Left lung (tissue), 10 donors: Measurements from ENCODE around the gene AIF1. TPM values are rescaled to one million over a fixed set of nuclear protein-coding genes. Genes with fewer than 3 reads are reported as not detected.

Experiments used
- ATAC-seq: fragments of 200-7000 bp; cut with Tn5 transposase; one replicate; pipeline ENCODE4 v1.9.1; 2020; ENCODE audit warnings: moderate library complexity
- DNase-seq, 4 donors: peaks; one replicate each; pipeline ENCODE4 v3.0.0-alpha.2; 2013 to 2020
- H3K27ac ChIP-seq, 2 donors: fragments of 200-600 bp; sonication (generic) in 1 of 2; one replicate each; pipeline versions ENCODE4 v1.5.0 to v1.8.0; 2020 to 2021
- H3K27me3 ChIP-seq, 2 donors: fragments of 200-600 bp; sonication (generic) in 1 of 2; one replicate each; pipeline versions ENCODE4 v1.5.0 to v1.8.0; 2020 to 2021
- H3K36me3 ChIP-seq, 2 donors: fragments of 200-600 bp; sonication (generic) in 1 of 2; one replicate each; pipeline versions ENCODE4 v1.5.0 to v1.8.0; 2020 to 2021
- H3K4me1 ChIP-seq, 2 donors: fragments of 200-600 bp; one replicate each; pipeline ENCODE4 v1.8.0; 2021
- H3K4me3 ChIP-seq, 2 donors: fragments of 200-600 bp; sonication (generic) in 1 of 2; one replicate each; pipeline versions ENCODE4 v1.5.0 to v1.8.0; 2020 to 2021; ENCODE audit warnings: mild to moderate bottlenecking in 1 of 2
- H3K9me3 ChIP-seq, 2 donors: fragments of 200-600 bp; sonication (generic) in 1 of 2; one replicate each; pipeline versions ENCODE4 v1.5.0 to v1.8.0; 2020 to 2021
- intact Hi-C, 2 donors: fragments of 100-400 bp; cut with DNase I; formaldehyde crosslinking; loops; one replicate each; pipeline versions ENCODE4 v1.11.2 to v1.14.2; 2022
- microRNA-seq, 2 donors: library from miRNA; unstranded; fragments of <30 nt; microRNA quantifications; one replicate each; pipeline ENCODE4, GENCODE V29; 2019
- polyA plus RNA-seq, 6 donors: library from polyadenylated mRNA; unstranded; fragments of 120-200 nt; gene quantifications; one replicate each; pipeline ENCODE4 v1.2.1, GENCODE V29; 2013; ENCODE audit not compliant: insufficient read length in 6 of 6
- total RNA-seq, 2 donors: library from RNA; stranded (reverse); fragmentation: NEBNext Ultra II Directional; extraction: Animal tissue kit (Norgen Biotek cat#: 25700); gene quantifications; one replicate each; pipeline ENCODE4 v1.2.1, GENCODE V29; 2021
- TF ChIP-seq, protein P1 (sequence below), 2 donors: fragments of 200-600 bp; sonication (generic) in 1 of 2; IDR thresholded peaks; one replicate each; pipeline versions ENCODE4 v1.5.0 to v1.8.0; 2021; ENCODE audit warnings: antibody characterized with exemption in 2 of 2
- donor health status: DM: no; HTN: yes; CAD: no.
- donor health status: DM: no; HTN: no; CAD: no.

Gene AIF1
- total and polyA plus RNA-seq, 8 donors = 17.9 to 96.4 (median 22.3) TPM

DNA sequence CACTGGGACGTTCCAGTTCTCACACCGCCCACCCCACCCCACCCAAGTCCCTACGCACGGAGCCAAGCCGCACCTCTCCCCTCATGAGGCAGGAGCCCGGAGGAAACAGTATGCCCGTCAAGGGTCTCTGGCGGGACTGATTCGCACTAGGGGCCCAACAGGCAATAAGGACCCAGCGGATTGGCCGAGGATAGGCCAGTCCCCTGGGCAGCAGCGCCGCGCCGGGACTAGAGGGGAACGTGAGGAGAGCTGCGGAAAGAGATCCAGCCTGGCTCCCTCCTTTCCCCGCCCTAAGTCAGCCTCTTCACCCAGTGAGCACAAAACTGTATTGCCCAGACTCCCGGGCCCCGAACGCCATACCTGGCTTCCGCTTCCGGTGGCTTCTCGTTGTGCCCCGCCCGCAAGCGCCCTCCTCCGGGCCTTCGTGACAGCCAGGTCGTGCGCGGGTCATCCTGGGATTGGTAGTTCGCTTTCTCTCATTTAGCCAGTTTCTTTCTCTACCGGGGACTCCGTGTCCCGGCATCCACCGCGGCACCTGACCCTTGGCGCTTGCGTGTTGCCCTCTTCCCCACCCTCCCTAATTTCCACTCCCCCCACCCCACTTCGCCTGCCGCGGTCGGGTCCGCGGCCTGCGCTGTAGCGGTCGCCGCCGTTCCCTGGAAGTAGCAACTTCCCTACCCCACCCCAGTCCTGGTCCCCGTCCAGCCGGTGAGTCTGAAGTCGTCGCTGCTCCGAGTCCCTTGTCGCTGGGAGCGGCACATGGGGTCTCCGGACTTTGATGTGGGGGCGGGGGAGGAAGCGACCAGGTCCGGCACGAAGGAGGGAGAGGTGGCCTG lies 50.7 kb downstream of the AIF1 start, which contains the start of gene CSNK2B:
CSNK2B (plus strand) TSS at position 580 of the 836 bp plus-strand sequence. CDS start 752 bp downstream, outside the sequence.
- Histone ChIP-seq H3K27me3 (no peaks in the 10 kb centered on the region), H3K4me3 (peak within 1 kb of the TSS; percentile 57 to 66), H3K36me3 (peaks cover 0 to 62% of the 10 kb centered on the region in 2 donors), H3K4me1 (peaks cover 19 to 58% of the 10 kb centered on the region in 2 donors), H3K9me3 (no peaks in the 10 kb centered on the region), H3K27ac (peak within 1 kb of the TSS; percentile 93 to 94)
- ATAC-seq = peak; percentile 93
- peak; percentile 97 to 99 (median 98) for DNase-seq
- intact Hi-C loops = no loop called here
- TF ChIP-seq, protein P1, sequence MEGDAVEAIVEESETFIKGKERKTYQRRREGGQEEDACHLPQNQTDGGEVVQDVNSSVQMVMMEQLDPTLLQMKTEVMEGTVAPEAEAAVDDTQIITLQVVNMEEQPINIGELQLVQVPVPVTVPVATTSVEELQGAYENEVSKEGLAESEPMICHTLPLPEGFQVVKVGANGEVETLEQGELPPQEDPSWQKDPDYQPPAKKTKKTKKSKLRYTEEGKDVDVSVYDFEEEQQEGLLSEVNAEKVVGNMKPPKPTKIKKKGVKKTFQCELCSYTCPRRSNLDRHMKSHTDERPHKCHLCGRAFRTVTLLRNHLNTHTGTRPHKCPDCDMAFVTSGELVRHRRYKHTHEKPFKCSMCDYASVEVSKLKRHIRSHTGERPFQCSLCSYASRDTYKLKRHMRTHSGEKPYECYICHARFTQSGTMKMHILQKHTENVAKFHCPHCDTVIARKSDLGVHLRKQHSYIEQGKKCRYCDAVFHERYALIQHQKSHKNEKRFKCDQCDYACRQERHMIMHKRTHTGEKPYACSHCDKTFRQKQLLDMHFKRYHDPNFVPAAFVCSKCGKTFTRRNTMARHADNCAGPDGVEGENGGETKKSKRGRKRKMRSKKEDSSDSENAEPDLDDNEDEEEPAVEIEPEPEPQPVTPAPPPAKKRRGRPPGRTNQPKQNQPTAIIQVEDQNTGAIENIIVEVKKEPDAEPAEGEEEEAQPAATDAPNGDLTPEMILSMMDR (IDR thresholded peaks at IDR 0.05) = peak in 1 of 2 donors; percentile 26

DNA sequence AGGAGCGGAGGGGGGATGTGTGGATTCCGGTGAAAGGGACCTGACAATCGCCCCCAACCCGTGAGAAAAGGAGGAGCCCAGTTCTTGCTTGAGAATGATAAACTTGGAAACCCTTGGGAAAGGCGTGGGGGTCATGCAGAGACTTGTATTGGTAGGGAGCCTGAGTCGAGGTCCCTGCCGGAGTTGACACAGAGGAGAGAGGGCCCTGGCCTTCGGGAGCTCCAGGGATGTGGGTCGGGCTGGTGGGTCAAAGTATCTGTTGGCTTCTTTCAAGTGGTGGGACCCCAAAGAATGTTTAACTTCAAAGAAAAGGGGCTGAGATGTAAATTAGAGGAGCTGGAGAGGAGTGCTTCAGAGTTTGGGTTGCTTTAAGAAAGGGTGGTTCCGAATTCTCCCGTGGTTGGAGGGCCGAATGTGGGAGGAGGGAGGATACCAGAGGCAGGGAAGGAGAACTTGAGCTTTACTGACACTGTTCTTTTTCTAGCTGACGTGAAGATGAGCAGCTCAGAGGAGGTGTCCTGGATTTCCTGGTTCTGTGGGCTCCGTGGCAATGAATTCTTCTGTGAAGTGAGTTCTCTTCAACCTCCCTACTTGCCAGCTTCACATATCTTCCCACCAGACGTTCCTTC lies 51.4 kb downstream of the AIF1 start:
- intact Hi-C loops = no loop called here
- Histone ChIP-seq H3K36me3 (peaks cover 0 to 69% of the 10 kb centered on the region in 2 donors), H3K27me3 (no peaks in the 10 kb centered on the region), H3K4me3 (peak overlapping the region; percentile 57 to 66), H3K27ac (peak overlapping the region; percentile 93 to 94), H3K4me1 (peaks cover 19 to 51% of the 10 kb centered on the region in 2 donors), H3K9me3 (no peaks in the 10 kb centered on the region)
- DNase-seq (no peak), ATAC-seq (no peak)
- TF ChIP-seq, protein P1 (IDR thresholded peaks at IDR 0.05) = no peak

Small RNAs within 50 kb of the gene (microRNA-seq; reads per million reads assigned to microRNA genes)
- 0 to 0.14 reads per million in 2 donors for gene MIR6832

Other genes starting within 250 kb of the AIF1 start
Only the 30 nearest of the 35 such genes appear.
- gene MICB, start 117.1 kb upstream of the AIF1 start, total RNA-seq = 10 to 100 TPM; 11.2 to 11.3 TPM
- gene MICB, start 117.1 kb upstream of the AIF1 start, polyA plus RNA-seq = 1 to 10 TPM in 5 of 6 donors, under 1 TPM in 1; 0.80 to 4.1 (median 2.0) TPM
- not detected for gene MCCD1, start 86.3 kb upstream of the AIF1 start, total RNA-seq
- under 1 TPM in 3 of 6 donors, not detected in 3; 0.23 to 0.27 (median 0.24) TPM for gene MCCD1, start 86.3 kb upstream of the AIF1 start, polyA plus RNA-seq
- 100 to 1,000 TPM; 201 to 319 TPM for gene DDX39B, start 73.2 kb upstream of the AIF1 start, total RNA-seq
- 100 to 1,000 TPM; 595 to 685 (median 609) TPM for gene DDX39B, start 73.2 kb upstream of the AIF1 start, polyA plus RNA-seq
- gene ATP6V1G2, start 68.6 kb upstream of the AIF1 start, total RNA-seq = 1 to 10 TPM; 1.0 to 1.6 TPM
- gene ATP6V1G2, start 68.6 kb upstream of the AIF1 start, polyA plus RNA-seq = 1 to 10 TPM; 2.8 to 6.3 (median 3.4) TPM
- 10 to 100 TPM; 15.0 to 17.2 TPM for gene NFKBIL1, start 67.6 kb upstream of the AIF1 start, total RNA-seq
- 10 to 100 TPM; 18.5 to 25.4 (median 19.0) TPM for gene NFKBIL1, start 67.6 kb upstream of the AIF1 start, polyA plus RNA-seq
- gene LTA, start 42.9 kb upstream of the AIF1 start, total RNA-seq = under 1 TPM; 0.17 to 0.65 TPM
- gene LTA, start 42.9 kb upstream of the AIF1 start, polyA plus RNA-seq = under 1 TPM; 0.33 to 0.48 (median 0.39) TPM
- 10 to 100 TPM in 1 of 2 donors, under 1 TPM in 1; 0.29 to 10.4 TPM for gene TNF, start 39.7 kb upstream of the AIF1 start, total RNA-seq
- gene TNF, start 39.7 kb upstream of the AIF1 start, polyA plus RNA-seq = under 1 TPM in 5 of 6 donors, not detected in 1; 0.19 to 0.63 (median 0.26) TPM
- 10 to 100 TPM; 10.3 to 13.7 TPM for gene LTB, start 32.8 kb upstream of the AIF1 start, total RNA-seq
- gene LTB, start 32.8 kb upstream of the AIF1 start, polyA plus RNA-seq = 1 to 10 TPM; 1.5 to 3.8 (median 2.8) TPM
- 10 to 100 TPM; 32.7 to 95.1 TPM for gene LST1, start 29.0 kb upstream of the AIF1 start, total RNA-seq
- 1 to 10 TPM; 4.4 to 8.3 (median 7.2) TPM for gene LST1, start 29.0 kb upstream of the AIF1 start, polyA plus RNA-seq
- 1 to 10 TPM in 1 of 2 donors, under 1 TPM in 1; 0.67 to 1.5 TPM for gene NCR3, start 22.2 kb upstream of the AIF1 start, total RNA-seq
- gene NCR3, start 22.2 kb upstream of the AIF1 start, polyA plus RNA-seq = under 1 TPM in 4 of 6 donors, not detected in 2; 0.26 to 0.89 (median 0.45) TPM
- gene PRRC2A, start 5.5 kb downstream of the AIF1 start, total RNA-seq = 100 to 1,000 TPM; 130 to 151 TPM
- gene PRRC2A, start 5.5 kb downstream of the AIF1 start, polyA plus RNA-seq = 100 to 1,000 TPM; 150 to 201 (median 176) TPM
- gene BAG6, start 37.4 kb downstream of the AIF1 start, total RNA-seq = 100 to 1,000 TPM; 243 to 278 TPM
- 100 to 1,000 TPM; 211 to 252 (median 226) TPM for gene BAG6, start 37.4 kb downstream of the AIF1 start, polyA plus RNA-seq
- 1 to 10 TPM; 1.0 to 1.5 TPM for gene APOM, start 40.7 kb downstream of the AIF1 start, total RNA-seq
- 1 to 10 TPM; 4.6 to 8.0 (median 6.4) TPM for gene APOM, start 40.7 kb downstream of the AIF1 start, polyA plus RNA-seq
- gene C6orf47, start 45.5 kb downstream of the AIF1 start, total RNA-seq = 10 to 100 TPM; 21.9 to 23.8 TPM
- gene C6orf47, start 45.5 kb downstream of the AIF1 start, polyA plus RNA-seq = 10 to 100 TPM; 15.3 to 19.8 (median 17.4) TPM
- 10 to 100 TPM; 10.3 to 13.2 TPM for gene GPANK1, start 49.8 kb downstream of the AIF1 start, total RNA-seq
- gene GPANK1, start 49.8 kb downstream of the AIF1 start, polyA plus RNA-seq = 10 to 100 TPM; 18.0 to 22.8 (median 22.2) TPM
- gene CSNK2B, start 50.8 kb downstream of the AIF1 start, total RNA-seq = 100 to 1,000 TPM in 1 of 2 donors, 10 to 100 TPM in 1; 96.6 to 128 TPM
- 100 to 1,000 TPM; 189 to 210 (median 196) TPM for gene CSNK2B, start 50.8 kb downstream of the AIF1 start, polyA plus RNA-seq
- 10 to 100 TPM in 1 of 2 donors, 1 to 10 TPM in 1; 6.9 to 13.6 TPM for gene LY6G5B, start 54.7 kb downstream of the AIF1 start, total RNA-seq
- gene LY6G5B, start 54.7 kb downstream of the AIF1 start, polyA plus RNA-seq = 10 to 100 TPM; 25.2 to 41.0 (median 35.8) TPM
- 1 to 10 TPM; 3.1 to 5.9 TPM for gene LY6G5C, start 65.8 kb downstream of the AIF1 start, total RNA-seq
- 1 to 10 TPM; 2.9 to 6.3 (median 3.7) TPM for gene LY6G5C, start 65.8 kb downstream of the AIF1 start, polyA plus RNA-seq
- 10 to 100 TPM; 53.6 to 58.6 TPM for gene ABHD16A, start 88.1 kb downstream of the AIF1 start, total RNA-seq
- 10 to 100 TPM; 55.7 to 63.9 (median 58.6) TPM for gene ABHD16A, start 88.1 kb downstream of the AIF1 start, polyA plus RNA-seq
- gene LY6G6F, start 91.6 kb downstream of the AIF1 start, total RNA-seq = 1 to 10 TPM in 1 of 2 donors, not detected in 1; 1.4 TPM
- gene LY6G6F, start 91.6 kb downstream of the AIF1 start, polyA plus RNA-seq = 1 to 10 TPM in 4 of 6 donors, under 1 TPM in 2; 0.53 to 1.8 (median 1.2) TPM
- gene LY6G6D, start 100.1 kb downstream of the AIF1 start, total RNA-seq = not detected
- under 1 TPM in 1 of 6 donors, not detected in 5; 0.57 TPM for gene LY6G6D, start 100.1 kb downstream of the AIF1 start, polyA plus RNA-seq
- gene LY6G6C, start 106.5 kb downstream of the AIF1 start, total RNA-seq = not detected
- gene LY6G6C, start 106.5 kb downstream of the AIF1 start, polyA plus RNA-seq = under 1 TPM; 0.17 to 0.75 (median 0.43) TPM
- 1 to 10 TPM; 1.2 to 1.9 TPM for gene MPIG6B, start 108.1 kb downstream of the AIF1 start, total RNA-seq
- 1 to 10 TPM; 2.8 to 3.5 (median 3.0) TPM for gene MPIG6B, start 108.1 kb downstream of the AIF1 start, polyA plus RNA-seq
- 10 to 100 TPM; 70.2 to 77.3 TPM for gene DDAH2, start 114.1 kb downstream of the AIF1 start, total RNA-seq
- gene DDAH2, start 114.1 kb downstream of the AIF1 start, polyA plus RNA-seq = 100 to 1,000 TPM; 139 to 199 (median 175) TPM
- 100 to 1,000 TPM; 283 to 465 TPM for gene CLIC1, start 121.3 kb downstream of the AIF1 start, total RNA-seq
- 100 to 1,000 TPM; 226 to 279 (median 261) TPM for gene CLIC1, start 121.3 kb downstream of the AIF1 start, polyA plus RNA-seq
- 10 to 100 TPM in 1 of 2 donors, 1 to 10 TPM in 1; 9.7 to 20.0 TPM for gene MSH5, start 124.8 kb downstream of the AIF1 start, total RNA-seq
- 10 to 100 TPM; 34.4 to 49.8 (median 39.1) TPM for gene MSH5, start 124.8 kb downstream of the AIF1 start, polyA plus RNA-seq
- 1 to 10 TPM; 1.3 to 3.9 TPM for gene SAPCD1, start 147.4 kb downstream of the AIF1 start, total RNA-seq
- 10 to 100 TPM in 2 of 6 donors, 1 to 10 TPM in 4; 6.5 to 11.1 (median 8.2) TPM for gene SAPCD1, start 147.4 kb downstream of the AIF1 start, polyA plus RNA-seq
- 1 to 10 TPM; 4.6 to 5.0 TPM for gene VWA7, start 162.1 kb downstream of the AIF1 start, total RNA-seq
- gene VWA7, start 162.1 kb downstream of the AIF1 start, polyA plus RNA-seq = 1 to 10 TPM; 1.4 to 3.8 (median 2.2) TPM
- 100 to 1,000 TPM in 1 of 2 donors, 10 to 100 TPM in 1; 43.6 to 103 TPM for gene VARS1, start 180.5 kb downstream of the AIF1 start, total RNA-seq
- 10 to 100 TPM; 38.4 to 61.7 (median 46.6) TPM for gene VARS1, start 180.5 kb downstream of the AIF1 start, polyA plus RNA-seq
- 10 to 100 TPM; 38.7 to 51.5 TPM for gene LSM2, start 191.7 kb downstream of the AIF1 start, total RNA-seq
- 10 to 100 TPM; 79.4 to 88.5 (median 83.6) TPM for gene LSM2, start 191.7 kb downstream of the AIF1 start, polyA plus RNA-seq